ENCODE measurements around the gene WFDC5.

WFDC5 gene

GRCh38 chr20:45080867-45081624 lies 33.9 kb downstream of the WFDC5 start:
- TF ChIP-seq CTCF (conservative IDR thresholded peaks at IDR 0.05), result peak; percentile 62; the same call in 1 of the 2 replicates
- H3K27ac ChIP-seq, result no peak overlapping the region

GRCh38 chr20:45077559-45077958 lies 37.4 kb downstream of the WFDC5 start:
- no peak for TF ChIP-seq CTCF (conservative IDR thresholded peaks at IDR 0.05)
- peak overlapping the region; percentile 24 for H3K27ac ChIP-seq

GRCh38 chr20:45073221-45073620 lies 41.8 kb downstream of the WFDC5 start:
- TF ChIP-seq CTCF (conservative IDR thresholded peaks at IDR 0.05), result no peak
- no peak overlapping the region for H3K27ac ChIP-seq

GRCh38 chr20:45072066-45072465 lies 42.9 kb downstream of the WFDC5 start:
- H3K27ac ChIP-seq, result no peak overlapping the region

GRCh38 chr20:45070932-45071632 lies 43.9 kb downstream of the WFDC5 start:
- no peak overlapping the region for H3K27ac ChIP-seq
- TF ChIP-seq CTCF (conservative IDR thresholded peaks at IDR 0.05), result no peak

More at GRCh38 chr20:45072066-45072465, 42.9 kb downstream of the WFDC5 start:
- TF ChIP-seq CTCF (conservative IDR thresholded peaks at IDR 0.05), result no peak

GRCh38 chr20:45069261-45069660 lies 45.7 kb downstream of the WFDC5 start:
- TF ChIP-seq CTCF (conservative IDR thresholded peaks at IDR 0.05), result no peak

GRCh38 chr20:45067558-45067957 lies 47.4 kb downstream of the WFDC5 start:
- no peak for TF ChIP-seq CTCF (conservative IDR thresholded peaks at IDR 0.05)
- H3K27ac ChIP-seq, result no peak overlapping the region

More at GRCh38 chr20:45069261-45069660, 45.7 kb downstream of the WFDC5 start:
- H3K27ac ChIP-seq, result peak overlapping the region; percentile 32

Measured in VCaP (cell line).